Stimulated activated CD4-positive, alpha-beta T cell treated with anti-CD3 and anti-CD28 coated beads, Interleukin-12 subunit alpha, Interleukin-12 subunit beta, amount 100 ng/mL, for 48 hours (primary cell): ENCODE data around the gene ACOT7.

Experiments used
- DNase-seq, 3 donors: peaks; one replicate each; pipeline ENCODE4 v3.0.0-alpha.2; 2020; ENCODE audit warnings: low read depth in 2 of 3, low spot score in 1 of 3

ACOT7 gene

DNA sequence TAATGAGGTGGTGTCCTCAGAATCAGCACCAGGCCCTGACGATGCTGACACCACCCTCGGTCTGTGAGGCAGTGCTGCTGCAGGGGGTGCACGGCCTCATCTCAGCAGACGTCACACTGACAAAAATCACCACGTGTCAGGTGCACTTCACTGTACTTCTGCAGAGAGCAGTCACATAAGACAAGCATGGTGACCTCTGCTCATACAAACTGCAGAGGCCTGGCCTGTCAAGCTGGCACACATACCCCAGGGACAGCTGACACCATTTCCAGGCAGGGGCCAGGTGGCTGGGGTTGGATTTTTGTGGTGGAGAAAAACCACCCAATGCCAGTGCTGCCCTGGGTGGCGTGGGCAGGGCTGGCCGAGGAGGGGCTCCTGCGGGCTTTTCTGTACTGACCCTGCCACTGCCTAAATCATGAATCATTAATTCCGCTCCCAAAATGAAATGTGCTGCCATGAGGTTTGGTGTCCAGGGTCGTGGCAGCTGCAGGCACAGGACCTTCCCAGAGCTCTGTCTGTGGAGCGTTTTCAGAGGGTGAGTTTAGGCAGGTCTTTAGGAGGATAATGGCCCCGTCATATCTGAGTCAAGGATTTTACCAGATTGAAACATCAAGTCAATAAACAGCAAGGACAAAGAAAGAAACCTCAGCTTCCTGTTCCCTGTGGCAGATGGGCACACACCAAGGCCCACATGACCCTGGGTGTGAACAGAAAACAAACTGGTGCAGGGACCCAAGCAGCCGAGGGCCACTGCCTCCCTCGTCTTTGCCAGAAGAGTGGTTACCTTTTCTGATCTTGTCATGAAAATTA lies 99.3 kb downstream of the ACOT7 start:
- no peak for DNase-seq

DNA sequence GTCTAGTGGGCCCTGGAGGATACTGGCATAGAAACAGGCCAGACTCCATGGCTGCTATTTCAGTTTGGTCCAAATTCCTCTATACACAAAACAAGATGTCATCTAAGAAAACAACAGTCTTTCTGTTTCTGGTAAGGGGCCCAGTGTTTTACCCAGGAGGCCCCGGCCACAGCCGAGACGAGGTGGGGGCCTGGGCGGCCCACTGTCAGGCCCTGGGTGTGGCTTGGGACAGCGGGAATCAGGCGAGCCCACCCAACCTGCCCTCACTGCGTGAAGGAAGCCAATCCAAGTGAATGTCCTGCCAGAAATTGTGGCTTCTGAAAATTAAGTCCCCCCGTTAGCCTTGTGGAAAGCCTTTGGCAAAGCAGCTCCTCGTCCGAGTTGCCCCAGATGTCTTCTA lies 101.5 kb downstream of the ACOT7 start:
- no peak for DNase-seq

DNA sequence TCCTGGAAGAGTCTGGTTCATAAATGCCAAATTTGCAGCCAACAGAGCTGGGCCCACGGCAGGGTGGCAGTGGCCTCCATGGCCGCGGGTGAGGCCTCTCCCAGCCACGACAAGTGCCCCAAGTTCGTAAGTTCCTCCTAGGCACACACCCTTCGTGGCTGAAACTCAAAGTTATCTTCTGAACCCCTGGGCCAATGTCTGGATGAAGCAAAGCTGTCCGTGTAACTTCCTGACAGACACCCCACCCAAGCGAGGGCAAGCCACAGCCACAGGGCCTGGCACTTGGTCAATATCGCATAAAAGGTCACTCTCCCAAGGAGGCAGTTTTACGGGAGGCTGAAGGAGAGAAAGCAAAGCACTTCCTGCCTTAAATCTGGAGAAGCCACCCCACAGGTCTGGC lies 104.9 kb downstream of the ACOT7 start:
- DNase-seq: no peak

DNA sequence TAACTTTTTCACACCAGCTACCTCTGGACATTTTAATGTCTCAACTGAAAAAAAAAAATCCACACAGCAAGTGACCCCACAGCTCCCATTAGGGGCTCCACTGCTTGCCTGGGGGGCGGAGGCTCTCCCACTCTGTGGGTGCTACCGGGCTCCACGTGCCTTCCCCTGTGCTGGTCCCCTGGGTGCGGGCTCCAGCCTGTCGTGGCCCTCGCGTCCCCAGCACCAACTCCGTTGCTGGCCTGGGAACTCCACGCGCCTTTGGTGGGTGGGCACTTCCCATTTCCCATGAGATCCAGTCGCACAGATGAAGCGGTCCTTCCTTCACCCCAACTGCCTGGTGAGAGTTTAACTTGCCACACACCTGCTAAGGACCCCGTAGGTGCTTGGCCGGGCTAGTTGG lies 105.5 kb downstream of the ACOT7 start:
- no peak for DNase-seq

DNA sequence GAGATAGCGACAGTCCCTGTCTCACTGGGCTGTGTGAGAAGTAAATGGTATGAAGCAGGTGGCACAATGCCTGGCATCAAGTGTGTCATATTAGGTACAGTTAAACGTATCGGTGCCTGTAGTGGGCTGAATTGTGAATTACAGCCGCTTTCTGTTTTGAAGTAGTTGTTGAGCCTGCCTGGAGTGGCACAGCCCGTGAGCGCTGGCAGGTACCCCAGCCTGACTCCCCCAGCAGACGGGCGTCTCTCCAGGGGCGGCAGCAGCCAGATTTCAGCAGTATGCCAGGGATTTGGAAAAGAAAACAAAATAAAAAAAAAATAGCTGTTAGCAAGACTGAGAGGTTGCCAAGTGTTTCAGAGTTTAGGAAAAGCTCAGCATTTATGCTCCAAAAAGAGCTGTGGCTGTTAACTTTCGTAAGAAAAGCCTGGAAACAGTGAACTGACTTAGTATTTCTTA lies 106.1 kb downstream of the ACOT7 start:
- DNase-seq: no peak

DNA sequence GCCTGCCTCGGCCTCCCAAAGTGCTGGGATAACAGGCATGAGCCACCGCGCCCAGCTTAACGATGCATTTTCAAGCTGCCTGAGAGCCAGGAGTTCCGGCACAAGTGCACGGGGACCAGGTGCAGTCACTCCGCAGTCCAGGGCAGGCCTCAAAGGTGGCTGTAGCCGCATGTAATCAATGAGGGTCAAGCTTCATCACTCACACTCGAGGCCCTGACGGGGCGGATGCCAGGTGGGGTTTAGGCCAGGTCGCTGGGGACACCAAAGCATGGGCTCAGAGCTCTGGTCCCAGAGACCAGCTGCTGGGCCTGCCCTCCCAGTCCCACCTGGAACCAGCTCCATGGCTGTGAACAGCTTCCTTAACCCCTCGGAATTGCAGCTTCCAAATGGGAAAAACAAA lies 106.5 kb downstream of the ACOT7 start:
- DNase-seq: no peak

DNA sequence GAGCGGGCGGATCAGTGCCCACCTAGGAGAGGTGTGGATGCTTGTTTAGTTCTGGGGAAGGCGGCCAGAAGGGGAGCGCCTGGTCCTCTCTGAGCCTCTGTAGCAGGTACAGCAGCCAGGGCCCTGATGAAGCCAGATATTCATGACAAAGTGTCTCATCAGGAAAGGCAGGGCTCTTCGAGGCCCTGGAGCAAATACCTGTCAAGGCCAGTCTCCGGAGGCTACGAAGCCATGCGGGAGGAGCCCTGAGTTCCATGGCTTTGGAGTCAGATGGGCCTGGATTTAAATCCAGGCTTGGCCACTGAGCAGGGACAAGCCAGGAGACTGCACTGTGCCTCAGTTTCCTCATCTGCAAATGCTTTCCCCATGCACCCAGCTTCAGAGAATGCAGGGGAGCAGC lies 107.3 kb downstream of the ACOT7 start:
- DNase-seq: no peak

DNA sequence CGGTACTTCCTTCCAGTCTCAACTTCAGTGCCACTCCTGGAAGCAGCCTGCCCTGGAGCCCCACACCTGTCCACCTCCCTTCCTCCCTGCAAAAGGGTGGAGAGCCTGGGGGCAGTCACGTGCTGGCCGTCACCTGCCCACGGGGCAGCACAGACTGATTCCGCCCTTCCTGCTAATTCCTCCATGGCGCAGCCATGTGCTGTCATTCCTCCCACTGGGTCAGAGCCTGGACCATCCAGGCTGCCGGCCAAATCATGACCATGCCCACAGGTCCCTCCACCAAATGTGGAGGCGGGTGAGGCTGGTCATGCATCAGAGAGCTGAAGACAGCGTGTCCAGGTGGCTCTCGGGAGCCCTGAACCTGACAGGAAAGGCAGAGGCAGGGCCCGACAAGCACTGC lies 108.2 kb downstream of the ACOT7 start:
- no peak for DNase-seq

DNA sequence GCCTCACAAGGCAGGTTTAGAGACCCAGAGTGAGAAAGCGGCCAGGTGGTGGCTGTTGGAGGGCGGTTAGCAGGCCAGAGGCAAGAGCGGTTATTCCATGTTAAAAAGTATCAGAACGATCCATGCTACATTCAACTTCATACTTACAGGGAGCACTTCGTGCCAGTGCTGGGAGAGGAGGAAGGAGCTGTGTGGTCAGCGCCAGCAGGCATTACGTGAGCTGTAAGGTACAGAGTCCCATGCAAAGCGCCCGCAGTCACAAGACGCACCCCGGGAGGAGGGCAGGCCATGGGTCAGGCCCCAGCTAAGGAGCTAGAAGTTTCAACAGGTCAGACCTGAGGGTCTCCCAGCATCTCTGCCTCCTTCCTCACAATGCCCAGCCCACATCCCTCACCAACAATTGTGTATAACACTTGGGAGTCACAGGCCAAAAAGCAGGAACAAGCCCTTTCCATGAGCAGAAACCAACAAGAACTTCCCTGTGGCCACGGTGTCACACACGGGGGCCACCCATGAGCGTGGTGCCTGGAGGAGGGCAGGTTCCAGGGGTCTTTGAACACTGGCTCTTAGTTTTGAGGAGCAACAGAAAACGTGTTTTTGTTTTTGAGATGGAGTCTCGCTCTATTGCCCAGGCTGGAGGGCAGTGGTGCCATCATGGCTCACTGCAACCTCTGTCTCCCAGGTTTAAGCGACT lies 110.8 kb downstream of the ACOT7 start:
- no peak for DNase-seq

DNA sequence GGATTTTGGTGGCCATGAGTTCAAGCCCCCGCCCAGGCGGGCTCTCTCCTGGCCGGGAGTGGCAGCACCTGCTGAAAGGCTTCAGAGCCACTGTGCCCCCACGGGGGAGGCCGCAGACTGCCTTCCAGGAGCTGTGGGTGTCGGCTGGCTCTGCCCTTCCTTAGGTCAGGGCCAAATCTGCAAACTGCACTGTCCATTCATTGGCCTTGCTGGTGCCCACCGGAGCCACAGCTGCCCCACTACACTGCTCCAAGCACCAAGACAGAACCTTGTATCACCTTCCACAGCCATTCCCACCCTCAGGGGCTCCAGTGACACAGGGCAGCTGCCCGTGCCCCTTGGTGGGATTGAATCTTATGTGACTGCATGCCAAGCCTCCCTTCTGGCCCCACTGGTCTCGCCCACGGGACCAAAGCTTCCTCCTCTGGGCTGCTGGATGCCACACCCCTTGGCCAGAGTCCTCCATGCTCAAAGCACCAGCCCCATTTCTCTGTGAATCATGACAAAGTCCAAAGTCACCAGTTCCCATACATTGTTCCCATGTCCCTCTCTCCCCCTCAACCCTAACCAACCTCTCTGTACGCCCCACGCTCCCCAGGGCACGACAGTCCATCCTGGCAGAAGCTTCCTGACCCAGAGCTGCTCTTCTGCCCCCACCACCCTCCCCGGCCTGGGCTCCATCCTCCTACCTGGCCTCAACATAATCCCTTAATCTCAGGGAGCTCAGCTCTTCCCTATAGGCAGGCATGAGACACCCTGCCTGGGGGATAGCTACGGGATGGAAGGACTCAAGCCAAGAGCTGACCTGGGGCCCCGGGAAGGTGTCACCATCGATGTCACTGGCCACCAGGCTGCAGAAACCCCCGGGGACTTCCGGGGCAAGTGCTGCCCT lies 111.8 kb downstream of the ACOT7 start:
- no peak for DNase-seq

DNA sequence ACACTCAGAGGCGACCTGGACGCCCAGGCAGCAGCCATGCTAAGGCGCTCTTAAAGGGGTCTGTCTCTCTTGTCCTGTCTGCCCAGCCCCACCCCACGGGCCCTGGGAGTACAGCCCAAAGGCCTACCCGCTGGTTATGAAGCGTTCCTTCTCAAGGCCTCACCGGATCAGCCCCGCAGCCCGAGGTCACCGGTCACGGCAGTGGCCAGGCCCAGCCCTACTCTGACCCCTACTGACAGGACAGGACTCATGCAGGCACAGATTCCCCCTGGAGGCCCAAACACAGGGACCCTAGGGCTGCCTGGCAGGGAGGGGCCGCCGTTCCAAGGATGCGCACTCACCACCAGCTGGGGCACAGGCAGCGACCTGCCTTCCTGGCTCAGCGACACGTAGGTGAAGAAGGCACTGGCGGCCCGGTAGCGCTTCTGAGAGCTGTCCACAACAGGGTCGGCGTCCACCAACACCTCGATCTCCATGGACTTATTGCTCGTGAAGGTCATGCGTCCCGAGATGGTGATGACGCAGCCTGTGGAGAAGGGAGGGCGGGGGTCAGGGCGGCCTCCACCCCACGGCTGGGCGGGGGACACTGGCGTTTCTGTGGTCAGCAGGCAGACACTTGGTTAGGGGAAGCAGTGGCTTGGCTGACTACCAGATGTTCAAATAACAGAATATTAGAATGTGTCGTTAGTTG lies 112.7 kb downstream of the ACOT7 start:
- DNase-seq: no peak

DNA sequence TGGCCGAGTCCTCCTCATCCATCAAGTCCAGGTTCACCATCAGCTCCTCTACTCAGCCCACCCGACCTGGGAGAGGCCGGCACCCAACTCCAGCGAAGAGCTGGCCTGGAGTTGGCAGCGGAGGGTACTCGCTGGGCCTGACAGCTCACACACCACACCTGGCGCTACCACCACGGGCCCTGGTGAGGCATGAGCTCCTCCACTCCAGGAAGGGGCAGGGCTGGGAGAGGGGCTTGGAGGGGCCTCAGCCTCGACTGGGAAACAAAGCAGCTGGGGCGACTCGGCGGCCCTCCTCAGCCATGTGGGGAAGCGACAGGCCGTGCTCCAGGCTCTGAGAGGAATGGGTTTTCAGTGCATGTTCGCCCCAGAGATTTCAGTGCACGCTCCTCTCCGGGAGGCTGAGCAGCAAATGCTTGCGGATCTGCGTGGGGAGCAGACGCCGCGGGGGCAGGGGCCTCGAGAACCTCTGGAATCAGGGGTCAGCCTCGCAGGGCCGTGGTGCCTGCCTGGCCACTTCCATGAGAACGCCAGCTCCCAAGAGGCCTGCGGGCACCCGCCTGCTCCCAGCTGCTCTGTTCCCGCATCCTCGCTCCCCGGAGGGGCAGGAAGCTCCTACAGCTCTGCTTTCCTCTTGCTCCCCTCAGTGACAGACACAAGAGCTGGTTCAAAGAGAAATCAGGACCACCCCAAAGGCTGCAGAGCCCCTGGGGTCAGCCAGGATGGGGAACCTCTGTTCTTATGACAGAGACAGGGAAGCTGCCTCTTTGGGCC lies 113.8 kb downstream of the ACOT7 start:
- no peak for DNase-seq

DNA sequence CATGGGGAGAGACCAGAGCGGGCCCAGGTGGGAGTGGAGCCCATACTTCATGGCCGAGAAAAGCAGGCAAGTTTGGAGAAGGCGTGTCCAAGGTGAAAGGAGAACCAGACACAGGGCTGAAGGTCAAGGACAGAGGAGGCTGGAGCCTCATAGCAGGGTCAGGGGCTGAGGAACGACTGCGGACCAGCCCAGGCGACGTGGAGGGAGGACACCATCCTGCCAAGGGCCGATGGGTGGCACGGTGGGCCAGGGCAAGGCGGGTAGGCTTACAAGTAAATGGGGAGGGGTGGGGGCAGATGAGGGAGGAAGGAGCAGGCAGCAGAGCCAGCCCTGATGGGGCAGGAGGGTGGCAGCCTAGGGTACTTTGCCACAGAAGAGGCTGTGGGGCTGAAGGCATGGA lies 114.5 kb downstream of the ACOT7 start:
- no peak for DNase-seq

DNA sequence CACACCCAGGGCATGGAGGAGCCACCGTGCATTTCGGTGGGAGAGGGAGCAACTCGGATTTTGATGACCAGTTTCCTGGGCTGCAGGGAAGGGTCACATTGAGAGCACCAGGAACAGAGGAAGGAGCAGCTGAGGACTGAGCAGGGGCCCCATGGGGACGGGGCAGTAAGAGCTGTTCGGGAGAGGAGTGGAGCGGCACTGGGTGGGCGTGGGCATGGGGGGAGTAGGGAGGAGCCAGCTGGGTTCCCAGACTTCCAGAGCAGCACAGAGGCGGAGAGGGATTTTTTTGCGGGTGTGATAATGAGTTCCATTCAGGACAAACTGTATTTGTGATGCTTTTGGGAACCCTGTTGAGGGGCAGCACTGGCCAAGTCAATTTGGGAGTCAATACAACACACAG lies 115.3 kb downstream of the ACOT7 start:
- DNase-seq: no peak

DNA sequence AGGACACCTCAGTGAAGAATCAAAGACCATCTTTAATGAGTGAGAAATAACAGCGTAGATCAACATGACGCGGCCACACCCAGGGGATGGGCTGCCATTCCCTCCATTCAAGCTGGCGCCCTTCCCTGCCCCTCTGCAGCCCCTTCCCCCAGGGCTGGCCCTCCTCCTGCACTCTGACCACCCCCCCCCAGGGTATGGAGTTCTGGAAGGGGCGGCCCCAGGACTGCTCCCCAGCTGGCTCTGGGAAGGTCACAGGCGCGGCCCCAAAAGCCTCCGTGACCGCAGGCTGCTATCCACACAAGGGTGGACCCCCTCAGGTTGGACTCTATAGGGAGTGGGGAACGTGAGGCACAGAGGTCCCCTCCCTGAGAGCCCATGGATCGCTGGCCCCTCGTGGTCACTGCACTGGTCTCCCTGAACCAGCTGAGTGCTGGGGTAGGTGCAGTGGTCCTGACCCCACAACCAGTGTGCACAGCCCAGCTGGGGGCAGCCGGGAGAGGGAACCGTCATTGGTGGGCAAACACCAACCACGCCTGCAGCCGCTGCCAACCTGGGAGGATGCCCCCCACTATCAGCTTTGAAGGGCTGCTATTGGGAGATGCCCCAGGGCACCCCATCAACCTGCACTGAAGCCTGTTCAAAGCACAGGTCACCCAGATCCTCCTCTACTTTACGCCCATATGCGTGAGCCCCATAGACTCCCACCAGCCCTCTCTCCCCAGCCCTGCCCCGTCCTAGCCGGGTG lies 116.6 kb downstream of the ACOT7 start:
- no peak for DNase-seq

DNA sequence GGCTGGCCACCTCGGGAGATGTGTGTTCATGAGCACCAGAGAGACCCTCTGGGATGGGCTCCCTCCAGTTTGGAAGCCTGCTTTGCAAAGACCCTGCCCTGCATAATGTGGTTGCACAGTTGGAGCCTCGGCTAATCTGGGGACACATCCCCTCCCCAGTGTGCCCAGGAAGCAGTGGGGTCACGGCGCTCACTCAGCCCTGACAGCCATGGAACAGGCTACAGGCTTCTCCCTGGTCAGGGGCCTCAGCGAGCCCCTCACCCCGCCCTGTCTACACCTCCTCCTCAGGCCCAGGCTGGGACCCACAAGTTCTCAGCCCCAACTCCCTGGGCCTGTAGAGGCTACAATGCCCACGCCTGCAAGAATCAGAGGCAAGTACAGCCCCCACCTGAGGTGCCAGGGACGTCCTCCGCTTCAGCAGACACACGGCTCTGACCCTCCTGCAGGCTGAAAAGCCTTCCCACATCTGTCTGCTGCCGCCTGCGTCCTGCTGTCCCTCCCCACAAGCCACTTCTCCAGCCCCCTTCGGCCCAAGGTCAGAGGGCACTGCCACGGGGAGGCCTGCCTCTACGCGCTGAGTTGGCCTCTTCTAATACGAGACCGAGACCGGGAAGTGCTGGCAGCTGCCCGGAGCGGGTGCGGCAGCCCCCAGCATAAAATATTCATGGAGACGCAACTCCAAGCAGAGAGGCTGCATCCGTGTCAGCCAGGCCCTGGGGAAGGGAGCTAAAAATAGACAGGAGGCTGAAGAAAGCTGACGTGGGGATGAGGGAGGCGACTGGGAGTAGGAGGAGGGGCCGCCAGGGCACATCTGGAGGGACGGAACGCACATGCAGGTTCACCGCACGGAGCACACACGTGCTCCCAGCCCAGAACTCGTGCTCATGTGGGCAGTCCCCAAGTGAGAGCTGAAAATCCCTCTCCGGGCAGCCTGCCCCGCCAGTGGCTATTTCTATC lies 117.5 kb downstream of the ACOT7 start:
- no peak for DNase-seq

DNA sequence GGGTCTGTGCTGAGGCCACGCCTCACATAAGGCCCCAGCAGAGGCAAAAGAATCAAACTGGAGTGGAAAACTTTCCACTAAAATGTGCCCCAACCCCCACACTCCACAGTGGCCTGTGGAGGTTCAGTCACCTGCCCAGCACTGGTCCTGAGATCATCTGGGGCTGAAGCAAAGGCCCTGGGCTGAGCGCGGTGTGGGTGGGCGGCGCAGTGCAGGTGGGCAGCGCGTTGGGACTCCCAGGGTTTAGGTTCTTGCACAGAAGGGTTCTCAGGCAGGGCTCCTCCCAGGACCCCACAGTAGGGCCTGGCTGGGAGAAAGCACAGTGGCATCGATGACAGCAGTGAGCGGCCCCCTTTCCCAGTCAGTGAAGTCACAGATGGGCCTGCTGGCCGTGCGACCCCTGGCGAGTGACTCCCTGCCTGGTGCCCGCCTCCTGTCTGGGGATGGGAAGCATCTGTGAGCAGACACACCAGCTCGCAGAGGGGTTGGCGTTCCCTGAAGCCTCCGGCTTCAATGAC lies 118.9 kb downstream of the ACOT7 start:
- no peak for DNase-seq

DNA sequence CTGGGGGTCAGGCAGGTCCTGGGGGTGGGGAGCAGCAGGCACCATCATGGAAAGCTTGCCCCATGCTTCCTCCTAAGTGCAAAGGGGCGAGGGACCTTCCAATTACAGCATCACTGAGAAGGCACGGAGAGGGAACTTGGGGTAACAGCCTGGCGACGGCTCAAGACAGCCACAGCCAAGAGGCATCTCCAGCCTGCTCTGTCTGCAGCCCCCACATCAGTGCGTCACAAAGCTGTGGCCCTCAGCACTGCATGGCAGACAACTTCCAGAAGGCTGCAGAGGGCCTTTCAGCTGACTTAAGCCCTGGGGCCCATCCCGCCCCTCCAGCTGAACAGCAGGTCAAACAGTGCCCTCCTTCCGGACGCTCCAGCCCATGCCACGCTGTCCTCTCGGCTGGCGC lies 119.5 kb downstream of the ACOT7 start:
- DNase-seq: no peak
